CMK (cell line): ENCODE measurements around the gene ZNF184.
"Not testable (repeated sequence)": the region's sequence is repeated elsewhere in the genome, so short reads cannot be mapped to it uniquely, and the experiment has no call there.

Source experiments
- DNase-seq: peaks from one replicate; pipeline ENCODE4 v3.0.0-alpha.2; 2010; ENCODE audit warnings: low read depth

Gene ZNF184

GRCh38 chr6:27424851-27425250, 48.1 kb downstream of the ZNF184 start:
- DNase-seq: not testable (repeated sequence)

- no peak for DNase-seq
These were observed 50.1 kb downstream of the ZNF184 start for GRCh38 chr6:27422651-27423332.

- DNase-seq: no peak
These were observed 53.5 kb downstream of the ZNF184 start for GRCh38 chr6:27419363-27419762.

- no peak for DNase-seq
These were observed 57.0 kb downstream of the ZNF184 start for GRCh38 chr6:27415898-27416297.

GRCh38 chr6:27414996-27415395, 57.9 kb downstream of the ZNF184 start:
- DNase-seq: no peak

- no peak for DNase-seq
These were observed 58.6 kb downstream of the ZNF184 start for GRCh38 chr6:27414300-27414699.

- DNase-seq: no peak
These were observed 65.6 kb downstream of the ZNF184 start for GRCh38 chr6:27407153-27407814.

- DNase-seq: no peak
These were observed 66.8 kb downstream of the ZNF184 start for GRCh38 chr6:27406085-27406484.

GRCh38 chr6:27400877-27401642, 71.8 kb downstream of the ZNF184 start:
- DNase-seq: no peak
